ENCODE measurements around the gene ANKRD13A.
"Not testable (repeated sequence)": the region's sequence is repeated elsewhere in the genome, so short reads cannot be mapped to it uniquely, and the experiment has no call there.

The ANKRD13A gene

DNA sequence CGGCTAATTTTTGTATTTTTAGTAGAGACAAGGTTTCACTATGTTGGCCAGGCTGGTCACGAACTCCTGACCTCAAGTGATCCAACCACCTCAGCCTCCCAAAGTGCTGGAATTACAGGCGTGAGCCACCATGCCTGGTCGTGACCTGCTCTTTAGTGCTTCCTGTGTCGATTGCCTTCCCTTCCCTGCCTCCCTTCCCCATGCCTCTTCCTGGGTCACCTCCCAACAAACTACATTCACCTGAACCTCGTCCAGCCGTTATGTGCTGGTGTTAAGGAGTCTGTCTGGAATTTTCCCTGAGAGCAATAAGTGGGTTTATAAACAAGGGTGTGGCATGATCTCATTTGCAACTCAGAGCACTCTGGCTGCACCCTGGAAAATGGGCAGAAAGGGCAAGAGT, 81.2 kb downstream of the ANKRD13A start:
- no peak for DNase-seq (ENCODE audit: low spot score)
- TF ChIP-seq CTCF (IDR thresholded peaks at IDR 0.05; ENCODE audit: extremely low read depth, missing control alignments): no peak

- no peak for DNase-seq (ENCODE audit: low spot score)
- no peak for TF ChIP-seq CTCF (IDR thresholded peaks at IDR 0.05; ENCODE audit: extremely low read depth, missing control alignments)
Observed at GRCh38 chr12:110084314-110085015, 85.2 kb downstream of the ANKRD13A start.

DNA sequence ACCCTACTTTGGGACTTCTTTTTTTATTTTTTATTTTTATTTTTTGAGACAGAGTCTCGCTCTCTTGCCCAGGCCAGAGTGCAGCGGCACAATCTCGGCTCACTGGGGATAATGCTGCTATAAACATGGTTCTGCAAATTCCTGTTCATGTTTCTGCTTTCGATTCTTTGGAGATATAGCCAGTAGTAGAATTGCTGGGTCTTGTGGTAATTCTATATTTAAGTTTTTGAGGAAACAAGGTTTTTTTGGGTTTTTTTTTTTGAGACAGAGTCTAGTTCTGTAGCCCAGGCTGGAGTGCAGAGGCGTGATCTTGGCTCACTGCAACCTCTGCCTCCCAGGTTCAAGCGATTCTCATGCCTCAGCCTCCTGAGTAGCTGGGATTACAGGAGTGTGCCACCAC, 89.0 kb downstream of the ANKRD13A start:
- not testable (repeated sequence) for DNase-seq (ENCODE audit: low spot score)

DNA sequence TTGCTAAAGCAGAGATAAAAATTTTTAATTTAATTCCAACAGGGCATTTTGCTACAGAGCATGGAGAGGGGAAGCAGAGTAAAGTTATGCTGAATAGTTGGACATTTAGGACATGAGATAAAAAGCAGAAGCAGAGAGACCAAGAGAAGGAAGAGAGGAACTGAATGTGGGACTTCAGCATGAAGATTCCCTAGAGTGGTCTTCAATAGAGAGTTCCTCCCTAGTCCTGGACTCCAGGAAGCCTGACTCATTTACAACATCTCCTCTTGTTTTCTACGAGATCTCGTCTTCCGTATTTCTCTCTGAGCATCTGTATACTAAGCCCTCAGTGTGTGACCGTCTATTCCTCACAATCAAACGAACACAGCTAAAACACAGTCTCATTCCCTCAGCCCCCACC, 89.7 kb downstream of the ANKRD13A start:
- no peak for DNase-seq (ENCODE audit: low spot score)
- TF ChIP-seq CTCF (IDR thresholded peaks at IDR 0.05; ENCODE audit: extremely low read depth, missing control alignments): no peak
